ENCODE measurements around the gene APP.
A peak's percentile ranks its signal among the peaks of the same experiment; 100 is the strongest.
"Not testable (repeated sequence)": the region's sequence is repeated elsewhere in the genome, so short reads cannot be mapped to it uniquely, and the experiment has no call there.

APP gene

DNA sequence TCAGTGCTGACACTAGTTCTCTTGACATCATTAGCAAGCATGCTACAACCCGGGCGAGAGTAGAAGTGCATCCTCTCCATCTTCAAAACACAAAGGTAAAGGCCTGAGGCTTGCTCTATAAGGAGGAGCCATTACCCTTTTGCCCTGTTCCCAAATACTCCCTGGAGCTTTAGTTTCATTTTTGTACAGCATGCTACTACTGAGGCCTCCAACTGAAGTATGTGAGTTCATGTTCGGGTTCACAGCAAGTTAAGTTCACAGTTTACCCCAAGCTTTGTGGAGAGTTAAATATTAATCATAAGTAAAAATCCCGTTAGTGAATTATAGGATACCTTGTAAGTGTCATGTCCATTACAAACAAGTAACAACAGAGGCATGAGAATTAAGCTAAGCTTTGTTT lies 156.6 kb downstream of the APP start:
- DNase-seq: no peak

- DNase-seq: not testable (repeated sequence)
Observed at GRCh38 chr21:26012482-26012881, 158.1 kb downstream of the APP start.

- no peak for DNase-seq
Observed at GRCh38 chr21:26011292-26011940, 159.2 kb downstream of the APP start.

GRCh38 chr21:26007951-26008498 lies 162.5 kb downstream of the APP start:
- no peak for DNase-seq

- DNase-seq: no peak
Observed at GRCh38 chr21:26005464-26005863, 165.1 kb downstream of the APP start.

DNA sequence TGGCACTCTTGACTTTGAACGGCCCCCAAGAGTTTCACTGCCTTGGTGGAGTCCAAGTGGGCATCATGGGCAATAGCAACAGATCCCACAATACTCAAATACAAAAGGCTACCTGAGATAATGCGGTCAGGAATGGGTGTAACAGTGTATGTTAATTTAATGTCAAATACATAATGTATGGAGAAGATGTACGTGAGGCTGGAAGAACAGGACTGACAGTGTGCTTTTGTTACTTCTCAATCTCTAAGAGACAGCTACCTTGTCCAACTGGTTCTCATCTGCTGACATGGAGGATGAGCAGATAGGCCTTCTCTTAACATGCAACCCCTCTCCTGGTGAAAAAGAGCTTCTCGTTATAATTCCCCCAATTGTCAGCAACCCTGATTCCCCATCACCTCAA lies 167.2 kb downstream of the APP start:
- no peak for DNase-seq

DNA sequence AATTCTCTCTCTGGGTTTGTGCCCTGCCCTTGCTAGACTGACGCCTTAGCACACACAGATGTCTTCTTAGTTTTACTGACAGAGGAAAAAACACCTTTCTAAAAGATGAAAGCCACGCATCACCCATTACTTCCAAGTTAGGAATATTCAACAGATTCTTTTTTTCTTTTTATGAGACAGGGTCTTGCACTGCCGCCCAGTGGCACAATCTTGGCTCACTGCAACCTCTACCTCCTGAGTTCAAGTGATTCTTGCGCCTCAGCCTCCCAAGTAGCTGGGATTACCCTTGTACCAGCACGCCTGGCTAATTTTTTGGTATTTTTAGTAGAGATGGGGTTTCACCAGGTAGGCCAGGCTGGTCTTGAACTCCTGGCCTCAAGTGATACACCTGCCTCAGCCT lies 169.2 kb downstream of the APP start:
- DNase-seq: no peak

- DNase-seq: peak; percentile 28
Observed at GRCh38 chr21:25999921-26000582, 170.5 kb downstream of the APP start.

DNA sequence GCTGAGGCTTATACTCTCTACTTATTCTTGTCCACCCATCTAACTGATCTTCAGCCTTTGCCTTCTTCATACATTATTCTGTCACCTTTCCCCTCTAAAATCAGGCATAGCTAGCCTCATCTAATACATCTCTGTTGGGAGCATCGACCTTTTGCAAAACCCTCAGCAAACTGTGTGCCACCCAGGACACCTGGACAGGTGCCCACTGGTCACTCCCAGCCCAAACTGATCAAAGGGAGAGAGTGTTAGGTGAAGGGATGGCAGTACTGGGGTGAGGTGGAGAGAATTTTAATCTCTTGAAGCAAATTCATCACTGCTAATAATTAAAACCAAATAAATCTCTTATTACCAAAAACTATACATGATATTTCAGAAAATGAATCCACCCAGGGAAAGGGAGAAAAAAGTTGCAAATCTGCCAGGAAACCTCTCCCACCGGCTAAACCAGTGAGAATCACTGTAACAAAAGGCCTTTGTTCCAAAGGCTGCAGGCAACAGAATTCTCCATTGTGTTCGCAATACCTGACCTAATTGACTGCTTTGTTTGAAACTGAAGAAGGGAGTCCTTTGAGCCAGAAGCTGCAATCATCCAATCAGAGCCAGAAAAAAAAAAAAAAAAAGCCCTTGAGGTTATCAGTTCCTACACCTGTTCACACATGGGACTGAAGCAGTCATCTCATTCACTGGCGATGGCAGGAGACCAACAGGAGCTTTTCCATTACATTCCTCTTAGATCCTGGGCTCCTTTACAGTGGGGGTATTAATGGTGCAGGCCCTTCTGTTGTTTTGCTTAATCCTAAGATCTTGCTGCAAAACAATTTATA lies 172.6 kb downstream of the APP start:
- DNase-seq: no peak

DNA sequence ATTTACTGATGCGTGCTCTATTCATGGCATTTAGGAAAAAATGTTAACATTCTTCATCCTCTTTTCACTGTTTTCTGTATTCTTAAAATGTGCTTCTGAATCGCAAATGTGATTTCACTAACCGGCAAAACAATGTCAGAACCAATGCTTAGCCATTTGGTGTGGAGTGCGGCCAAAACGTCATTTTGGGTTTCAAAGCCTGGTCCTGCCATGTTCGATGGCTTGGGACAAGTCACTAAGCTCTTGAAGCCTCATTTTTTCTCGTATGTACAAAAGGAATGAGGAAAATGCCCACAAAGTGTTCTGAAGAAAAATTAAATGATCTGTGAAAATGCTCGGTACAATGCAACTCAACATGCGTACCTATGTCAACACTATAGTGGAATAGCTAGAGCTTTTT lies 175.3 kb downstream of the APP start:
- DNase-seq: no peak

- no peak for DNase-seq
Observed at GRCh38 chr21:25994758-25995163, 175.8 kb downstream of the APP start.

DNA sequence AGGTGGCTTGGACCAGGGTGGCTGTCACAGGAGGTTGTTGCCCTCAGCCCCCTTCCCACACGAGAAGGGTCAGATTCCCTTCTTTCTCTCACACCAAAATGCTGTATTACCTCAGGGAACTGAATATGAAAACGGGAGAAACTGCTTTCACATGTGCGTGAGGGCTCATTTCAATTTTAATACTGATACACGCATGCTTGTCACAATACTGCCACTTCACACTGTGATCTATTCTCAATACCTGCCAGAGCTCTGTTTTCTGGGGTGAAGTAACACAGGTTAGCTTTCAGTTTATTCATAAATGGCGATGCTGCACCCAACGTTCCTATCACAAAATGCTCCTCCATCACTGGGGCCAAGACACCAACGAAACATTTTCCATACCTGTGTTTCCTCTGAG lies 181.8 kb downstream of the APP start:
- no peak for DNase-seq

GRCh38 chr21:25987531-25987930 lies 183.0 kb downstream of the APP start:
- DNase-seq: no peak

DNA sequence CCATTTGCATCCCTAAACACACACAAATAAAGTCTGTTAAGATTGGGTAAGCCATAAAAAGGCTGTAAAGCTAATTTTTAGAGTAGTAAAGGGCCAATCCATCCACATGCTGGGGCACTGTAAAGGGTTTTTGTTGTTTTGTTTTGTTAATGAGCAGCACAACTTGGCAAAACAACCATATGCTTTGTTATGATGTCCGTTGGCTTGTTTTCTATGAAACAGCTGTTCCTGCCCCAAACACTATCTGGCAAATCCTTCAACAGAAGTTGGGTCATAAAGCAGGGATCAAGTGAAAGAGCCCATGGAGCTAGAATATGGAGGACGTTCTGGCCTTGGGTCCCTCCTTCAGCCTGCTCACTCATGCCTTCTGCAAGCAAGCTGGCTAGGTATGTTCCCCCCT lies 183.6 kb downstream of the APP start:
- no peak for DNase-seq

DNA sequence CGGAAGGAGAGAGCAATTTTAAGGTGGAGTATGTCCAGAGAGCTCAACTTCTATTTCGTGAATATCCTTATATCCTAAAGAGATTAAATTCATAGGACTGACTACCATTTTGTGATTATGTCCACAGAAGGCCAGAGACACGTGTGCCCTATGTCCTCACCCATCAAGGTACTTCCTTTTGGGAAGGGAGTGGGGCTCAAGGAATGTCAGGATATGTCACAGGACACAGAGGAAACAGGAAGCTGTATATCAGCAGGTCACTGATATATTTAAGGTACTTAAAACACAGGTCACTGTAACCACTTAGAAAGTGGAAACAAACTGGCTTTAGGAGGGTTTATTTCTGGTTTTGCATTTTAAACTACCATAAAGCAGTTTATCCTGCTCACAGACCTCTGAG lies 184.6 kb downstream of the APP start:
- DNase-seq: no peak

- no peak for DNase-seq
Observed at GRCh38 chr21:25984538-25984937, 186.0 kb downstream of the APP start.

DNA sequence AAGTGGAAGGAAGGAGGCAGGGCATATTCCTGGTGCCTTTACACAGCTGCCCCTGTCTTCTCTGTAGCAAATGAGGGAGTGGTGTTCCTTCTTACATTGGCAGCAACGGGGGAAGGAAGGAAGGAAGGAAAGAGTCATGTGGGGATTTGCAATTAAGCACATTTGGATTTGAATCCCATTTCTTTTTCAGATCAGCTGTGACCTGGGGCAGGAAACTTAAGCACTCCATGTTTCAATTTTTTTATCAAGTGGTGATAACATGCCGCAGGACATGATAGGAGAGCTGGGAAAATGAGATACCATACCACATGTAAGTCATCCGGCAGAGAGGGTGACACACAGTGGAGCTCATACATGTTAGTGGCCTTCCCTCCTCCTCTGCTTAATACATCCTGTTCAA lies 186.8 kb downstream of the APP start:
- DNase-seq: no peak

- DNase-seq: no peak
Observed at GRCh38 chr21:25980710-25981109, 189.9 kb downstream of the APP start.

- DNase-seq: no peak
Observed at GRCh38 chr21:25979845-25980616, 190.5 kb downstream of the APP start.

GRCh38 chr21:25977068-25977611 lies 193.4 kb downstream of the APP start:
- no peak for DNase-seq

DNA sequence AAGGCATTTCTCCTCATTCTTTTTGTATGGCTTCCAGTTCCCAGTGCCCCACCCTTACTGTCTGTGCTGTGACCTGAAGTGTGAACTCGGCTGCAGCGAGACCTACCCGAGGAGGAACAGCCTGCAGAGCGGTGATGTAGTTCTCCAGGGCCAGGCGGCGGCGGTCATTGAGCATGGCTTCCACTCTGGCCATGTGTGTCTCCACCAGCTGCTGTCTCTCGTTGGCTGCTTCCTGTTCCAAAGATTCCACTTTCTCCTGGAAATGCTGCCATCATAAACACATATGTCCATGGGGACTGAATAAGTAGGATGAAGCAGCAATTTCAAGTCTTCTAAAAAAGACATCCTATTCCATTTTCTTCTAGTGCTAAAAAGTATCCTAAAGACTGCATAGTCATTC lies 195.6 kb downstream of the APP start:
- DNase-seq: no peak

DNA sequence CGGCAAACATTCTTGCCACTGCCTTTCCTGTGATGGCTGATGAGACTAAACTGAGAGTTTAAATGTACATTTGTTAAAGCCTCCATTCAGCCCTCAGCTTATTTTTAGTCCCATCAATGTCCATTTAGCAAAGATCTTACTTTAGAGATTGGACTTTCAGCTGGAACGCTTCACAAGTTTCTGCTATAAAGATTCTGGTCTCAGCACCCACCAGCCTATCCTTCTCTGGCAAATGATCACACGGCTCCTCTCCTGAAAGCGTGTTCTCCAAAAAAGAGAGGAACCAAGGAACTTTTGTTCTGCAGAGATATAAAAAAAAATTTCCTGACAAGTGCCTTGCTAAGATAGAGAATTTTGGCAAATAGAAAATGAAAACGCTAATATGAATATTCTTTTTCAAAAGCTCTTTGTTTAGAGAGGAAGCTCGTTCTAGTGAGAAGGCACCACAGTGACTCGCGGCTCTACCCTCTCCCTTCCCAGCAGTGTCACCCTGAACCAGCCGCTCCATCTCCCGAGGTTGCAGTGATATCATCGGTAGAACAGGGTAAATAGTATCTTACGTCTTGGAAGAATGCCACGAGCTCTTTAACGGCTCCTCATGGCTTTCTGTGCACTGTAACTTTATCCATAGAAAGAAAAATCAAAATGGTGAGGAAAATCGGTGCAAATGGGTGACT lies 200.2 kb downstream of the APP start:
- no peak for DNase-seq

Data from central memory CD4-positive, alpha-beta T cell (primary cell).